GM18868 (cell line): ENCODE data around the gene CTAGE9.

ENCODE experiments used
- ATAC-seq: cut with Tn5 transposase; IDR thresholded peaks from one replicate; pipeline ENCODE4 v1.9.1; 2021; ENCODE audit warnings: mild to moderate bottlenecking, moderate library complexity; ENCODE audit not compliant: unreplicated experiment

CTAGE9 gene

DNA sequence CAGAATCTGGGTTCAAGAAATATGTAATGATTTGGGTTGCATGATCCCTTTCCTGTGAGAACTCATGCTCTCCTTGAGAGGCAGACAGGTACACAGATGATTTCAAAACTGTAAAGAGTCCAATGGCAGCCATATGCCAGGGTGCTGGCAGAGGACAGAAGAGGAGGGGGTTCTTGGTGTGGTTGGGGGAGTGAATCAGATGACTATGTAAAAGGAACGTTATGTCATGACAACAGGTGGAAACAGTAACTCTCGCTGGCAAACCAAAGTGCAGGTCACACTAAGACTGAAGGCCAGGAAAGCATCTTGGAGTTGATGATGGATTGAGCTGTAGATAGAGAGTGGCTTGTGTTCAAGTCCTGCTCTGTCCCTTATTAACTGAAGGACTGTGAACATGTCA lies 29.9 kb downstream of the CTAGE9 start:
- no peak for ATAC-seq

DNA sequence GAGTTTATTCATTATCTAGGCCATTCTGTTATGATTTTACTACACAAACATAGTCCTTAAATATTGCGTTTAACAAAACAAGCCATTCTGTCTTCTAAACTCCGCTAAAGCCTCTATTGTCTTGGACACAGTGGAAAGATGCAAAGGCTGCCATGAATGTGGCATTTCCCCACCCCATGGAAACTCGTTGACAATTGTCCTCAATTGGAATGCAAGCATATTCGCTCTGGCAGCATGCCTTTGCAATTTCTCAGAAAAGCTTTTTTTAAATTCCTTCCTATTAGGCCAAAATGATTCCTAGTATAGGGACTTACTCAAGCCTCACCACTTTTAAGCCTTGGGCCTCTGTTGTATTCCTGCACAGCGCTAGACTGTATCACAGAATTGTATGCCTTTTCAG lies 32.4 kb downstream of the CTAGE9 start:
- no peak for ATAC-seq

DNA sequence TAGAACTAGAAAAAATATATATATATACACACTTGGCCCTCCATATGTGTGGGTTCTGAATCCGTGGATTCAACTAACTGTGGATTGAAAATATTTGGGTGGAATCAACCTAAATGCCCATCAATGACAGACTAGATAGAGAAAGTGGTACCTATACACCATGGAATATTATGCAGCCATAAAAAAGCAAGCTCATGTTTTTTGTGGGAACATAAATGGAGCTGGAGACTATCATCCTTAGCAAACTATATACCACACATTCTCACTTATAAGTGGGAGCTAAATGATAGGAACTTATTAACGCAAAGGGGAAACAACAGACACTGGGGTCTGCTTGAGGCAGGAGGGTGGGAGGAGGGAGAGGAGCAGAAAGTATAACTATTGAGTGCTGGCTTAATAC lies 37.6 kb downstream of the CTAGE9 start:
- ATAC-seq = no peak

DNA sequence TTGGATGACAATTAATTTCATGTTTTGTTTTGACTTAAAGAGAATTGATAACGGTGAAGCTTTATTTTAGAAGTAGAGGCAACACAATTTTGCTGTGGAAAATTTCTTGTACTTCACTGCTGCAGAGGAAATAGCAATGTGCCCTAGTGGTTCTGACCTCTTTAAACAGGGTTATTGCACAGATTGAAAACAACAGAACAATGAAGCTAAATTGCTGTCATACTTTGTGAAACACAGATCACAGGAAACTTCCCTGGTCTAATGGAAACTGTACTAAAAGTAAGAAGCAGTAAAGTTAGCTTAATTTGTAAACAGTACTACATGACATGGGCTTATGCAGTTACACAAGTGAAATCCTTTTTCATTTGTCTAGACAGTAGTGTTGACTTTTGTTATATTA lies 40.9 kb downstream of the CTAGE9 start:
- no peak for ATAC-seq

DNA sequence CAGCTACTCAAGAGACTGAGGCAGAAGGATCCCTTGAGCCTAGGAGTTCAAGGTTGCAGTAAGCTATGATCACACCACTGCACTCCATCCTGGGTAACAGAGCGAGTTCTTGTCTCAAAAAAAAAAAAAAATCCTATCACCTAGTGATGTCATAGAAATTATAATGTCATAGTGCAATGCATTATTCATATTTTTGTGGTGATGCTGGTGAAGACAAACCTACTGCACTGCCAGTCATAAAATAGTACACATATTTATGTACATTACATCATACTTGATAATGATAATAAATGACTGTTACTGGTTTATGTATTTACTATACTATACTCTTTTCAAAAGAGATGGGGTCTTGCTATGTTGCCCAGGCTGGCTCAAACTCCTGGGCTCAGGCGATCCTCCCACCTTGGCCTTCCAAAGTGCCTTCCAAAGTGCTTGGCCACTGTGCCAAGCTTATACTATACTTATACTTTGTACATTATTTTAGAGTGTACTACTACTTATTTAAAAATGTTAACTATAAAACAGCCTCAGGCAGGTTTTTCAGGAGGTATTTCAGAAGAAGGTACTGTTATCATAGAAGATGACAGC lies 47.1 kb downstream of the CTAGE9 start:
- no peak for ATAC-seq

DNA sequence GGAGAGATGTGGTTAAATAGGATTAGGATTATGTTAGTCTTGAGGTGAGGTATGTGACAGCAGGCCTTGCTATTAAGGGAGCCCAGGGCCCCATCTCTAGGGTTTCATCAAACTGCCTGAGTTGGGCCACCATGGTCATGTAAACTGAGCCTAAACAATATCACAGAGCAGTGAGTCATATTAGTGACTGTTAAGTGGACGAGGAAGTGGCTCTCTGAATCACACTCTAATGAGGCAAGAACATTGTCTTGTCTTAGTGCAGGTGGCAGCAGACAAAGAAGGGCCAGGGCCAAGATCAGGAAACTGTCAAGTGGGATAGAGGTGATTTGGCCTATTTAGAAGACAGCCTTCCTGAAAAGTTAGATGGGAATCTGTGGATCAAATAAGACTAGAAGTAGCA lies 50.6 kb downstream of the CTAGE9 start:
- ATAC-seq = peak; percentile 50
